Neuron (in vitro differentiated cells): ENCODE results near the gene XIRP2.

ENCODE experiments used
- H2AFZ ChIP-seq: one replicate; pipeline ENCODE4 v1.6.1; 2013; ENCODE audit warnings: low read depth, mild to moderate bottlenecking, inconsistent platforms, low read length, moderate library complexity
- H3K27me3 ChIP-seq: one replicate; pipeline ENCODE4 v1.6.1; 2013; ENCODE audit warnings: low read length; ENCODE audit not compliant: insufficient read depth
- H3K36me3 ChIP-seq: one replicate; pipeline ENCODE4 v1.6.1; 2013; ENCODE audit warnings: low read length; ENCODE audit not compliant: insufficient read depth
- H3K4me1 ChIP-seq: one replicate; pipeline ENCODE4 v1.6.1; 2013; ENCODE audit warnings: low read length; ENCODE audit not compliant: insufficient read depth
- H3K4me3 ChIP-seq: 2 replicates; pipeline ENCODE4 v1.5.1; 2013; ENCODE audit warnings: mild to moderate bottlenecking, low read length, moderate library complexity
- H3K9me3 ChIP-seq: one replicate; pipeline ENCODE4 v1.6.1; 2013; ENCODE audit warnings: low read length

The XIRP2 gene, protein sequence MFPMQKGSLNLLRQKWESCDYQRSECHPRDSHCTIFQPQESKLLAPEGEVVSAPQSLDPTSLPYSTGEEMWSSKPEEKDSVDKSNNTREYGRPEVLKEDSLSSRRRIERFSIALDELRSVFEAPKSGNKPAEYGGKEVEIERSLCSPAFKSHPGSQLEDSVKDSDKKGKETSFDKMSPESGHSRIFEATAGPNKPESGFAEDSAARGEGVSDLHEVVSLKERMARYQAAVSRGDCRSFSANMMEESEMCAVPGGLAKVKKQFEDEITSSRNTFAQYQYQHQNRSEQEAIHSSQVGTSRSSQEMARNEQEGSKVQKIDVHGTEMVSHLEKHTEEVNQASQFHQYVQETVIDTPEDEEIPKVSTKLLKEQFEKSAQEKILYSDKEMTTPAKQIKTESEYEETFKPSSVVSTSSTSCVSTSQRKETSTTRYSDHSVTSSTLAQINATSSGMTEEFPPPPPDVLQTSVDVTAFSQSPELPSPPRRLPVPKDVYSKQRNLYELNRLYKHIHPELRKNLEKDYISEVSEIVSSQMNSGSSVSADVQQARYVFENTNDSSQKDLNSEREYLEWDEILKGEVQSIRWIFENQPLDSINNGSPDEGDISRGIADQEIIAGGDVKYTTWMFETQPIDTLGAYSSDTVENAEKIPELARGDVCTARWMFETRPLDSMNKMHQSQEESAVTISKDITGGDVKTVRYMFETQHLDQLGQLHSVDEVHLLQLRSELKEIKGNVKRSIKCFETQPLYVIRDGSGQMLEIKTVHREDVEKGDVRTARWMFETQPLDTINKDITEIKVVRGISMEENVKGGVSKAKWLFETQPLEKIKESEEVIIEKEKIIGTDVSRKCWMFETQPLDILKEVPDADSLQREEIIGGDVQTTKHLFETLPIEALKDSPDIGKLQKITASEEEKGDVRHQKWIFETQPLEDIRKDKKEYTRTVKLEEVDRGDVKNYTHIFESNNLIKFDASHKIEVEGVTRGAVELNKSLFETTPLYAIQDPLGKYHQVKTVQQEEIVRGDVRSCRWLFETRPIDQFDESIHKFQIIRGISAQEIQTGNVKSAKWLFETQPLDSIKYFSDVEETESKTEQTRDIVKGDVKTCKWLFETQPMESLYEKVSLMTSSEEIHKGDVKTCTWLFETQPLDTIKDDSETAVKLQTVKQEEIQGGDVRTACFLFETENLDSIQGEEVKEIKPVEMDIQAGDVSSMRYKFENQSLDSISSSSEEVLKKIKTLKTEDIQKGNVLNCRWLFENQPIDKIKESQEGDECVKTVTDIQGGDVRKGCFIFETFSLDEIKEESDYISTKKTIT (N-terminal part only)

DNA sequence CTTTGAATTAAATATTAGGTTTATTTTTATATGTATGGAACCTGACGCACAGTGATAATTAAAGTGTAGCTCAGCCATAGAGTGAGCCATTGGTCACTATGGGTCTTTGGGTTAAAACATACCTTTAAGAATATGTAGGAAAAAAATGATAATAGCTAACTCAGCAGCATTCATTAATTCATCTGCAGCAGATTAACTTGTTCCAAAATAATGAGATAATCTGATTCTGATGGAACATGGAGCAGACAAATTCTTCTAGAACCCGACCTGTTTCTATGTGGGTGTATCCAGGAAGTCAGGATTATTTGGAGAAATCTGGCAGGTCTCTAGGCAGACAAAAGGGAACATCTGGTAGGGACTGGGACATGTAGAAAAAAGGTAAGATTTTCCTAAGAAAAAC lies at the start of gene XIRP2:
Gene XIRP2 (plus strand): TSS at position 301 of the 400 bp plus-strand sequence. CDS start 15,003 bp downstream, outside the sequence.
- Histone ChIP-seq H3K4me1 (peaks cover 15% of the 10 kb centered on the region), H2AFZ (peak within 1 kb of the TSS; percentile 24), H3K9me3 (no peaks in the 10 kb centered on the region), H3K36me3 (no peaks in the 10 kb centered on the region), H3K4me3 (no peak within 1 kb of the TSS), H3K27me3 (no peaks in the 10 kb centered on the region)

DNA sequence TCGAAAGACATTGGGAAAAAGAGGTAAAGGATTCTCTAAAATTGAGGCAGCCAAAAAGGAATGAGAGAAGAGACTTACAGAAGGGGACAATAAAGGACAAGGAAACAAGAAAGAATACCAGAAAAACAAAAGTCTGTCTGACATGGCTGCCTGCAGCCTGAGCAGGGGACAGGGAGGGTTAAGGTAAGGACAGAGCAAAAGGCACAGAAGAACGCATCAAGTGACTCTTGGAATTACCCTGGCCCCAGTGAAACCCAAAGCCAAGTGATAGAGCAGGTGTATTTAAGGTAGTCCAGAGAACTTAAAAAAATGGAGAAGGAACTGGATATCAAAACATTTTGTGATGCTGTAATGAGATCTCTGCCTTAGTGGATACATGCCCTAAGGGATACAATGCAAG lies 47.1 kb upstream of the XIRP2 start:
- H3K36me3 ChIP-seq, result no peaks in the 10 kb centered on the region
- no peaks in the 10 kb centered on the region for H3K27me3 ChIP-seq
- no peaks in the 10 kb centered on the region for H3K9me3 ChIP-seq
- peak overlapping the region; percentile 8 for H2AFZ ChIP-seq
- H3K4me3 ChIP-seq, result no peak overlapping the region
- peaks cover 19% of the 10 kb centered on the region for H3K4me1 ChIP-seq

DNA sequence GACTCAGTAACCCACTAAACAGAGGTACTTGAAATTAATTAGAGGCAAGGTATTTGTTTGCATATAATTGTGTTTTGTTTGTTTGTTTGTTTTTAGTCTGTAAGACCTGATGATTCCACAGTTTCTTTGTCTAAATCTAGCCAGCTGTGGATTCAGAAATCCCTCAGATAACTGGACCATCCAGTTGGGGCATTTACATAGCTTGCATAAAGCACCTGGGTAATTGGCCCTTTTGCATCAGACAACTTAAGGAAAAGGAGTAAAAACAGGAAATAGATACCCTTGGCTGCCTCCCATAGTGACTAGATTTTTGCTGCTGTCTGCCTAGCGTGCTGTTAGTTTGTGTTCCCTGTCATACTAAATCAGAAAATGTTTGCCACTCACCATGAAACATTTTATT lies 46.6 kb upstream of the XIRP2 start:
- Histone ChIP-seq H3K4me1 (peaks cover 19% of the 10 kb centered on the region), H3K36me3 (no peaks in the 10 kb centered on the region), H3K4me3 (no peak overlapping the region), H3K9me3 (no peaks in the 10 kb centered on the region), H2AFZ (peak overlapping the region; percentile 8), H3K27me3 (no peaks in the 10 kb centered on the region)

- Histone ChIP-seq H2AFZ (peak overlapping the region; percentile 57), H3K9me3 (no peaks in the 10 kb centered on the region), H3K4me3 (no peak overlapping the region), H3K36me3 (no peaks in the 10 kb centered on the region), H3K4me1 (peaks cover 19% of the 10 kb centered on the region), H3K27me3 (no peaks in the 10 kb centered on the region)
These were observed 44.2 kb upstream of the XIRP2 start for GRCh38 chr2:166844111-166844510.

DNA sequence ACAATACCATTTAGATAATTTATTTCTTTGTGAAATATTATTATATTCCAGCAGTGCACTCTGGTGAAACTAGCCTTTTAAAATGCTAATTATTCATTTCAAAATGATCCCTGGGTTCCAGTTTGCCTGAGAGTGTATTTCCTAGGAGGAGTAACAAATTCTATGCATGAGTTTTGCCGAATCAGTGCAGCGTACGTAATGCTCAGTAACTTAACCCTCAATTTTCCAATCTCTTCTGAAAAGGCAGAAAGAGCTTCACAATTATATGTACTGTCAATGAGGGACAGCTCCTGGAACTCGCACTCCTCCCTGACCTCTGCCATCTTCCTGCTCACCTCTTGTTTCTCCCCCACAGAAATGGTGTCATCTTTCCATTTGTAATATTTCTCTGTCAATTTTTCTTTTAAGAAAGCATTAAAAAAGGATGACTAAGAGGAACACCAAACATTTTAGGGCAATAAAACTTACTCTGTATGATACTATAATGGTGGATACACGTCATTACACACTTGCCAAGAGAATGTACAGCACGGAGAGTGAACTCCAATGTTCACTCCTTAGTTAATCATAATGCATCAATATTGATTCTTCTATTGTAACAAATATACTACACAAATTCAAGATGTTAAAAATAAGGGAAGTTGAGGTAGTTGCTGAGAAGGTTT lies 25.7 kb upstream of the XIRP2 start:
- Histone ChIP-seq H3K27me3 (no peaks in the 10 kb centered on the region), H3K4me1 (peaks cover 3% of the 10 kb centered on the region), H3K36me3 (no peaks in the 10 kb centered on the region), H3K4me3 (no peak overlapping the region), H2AFZ (no peak overlapping the region), H3K9me3 (no peaks in the 10 kb centered on the region)

- Histone ChIP-seq H3K4me1 (no peaks in the 10 kb centered on the region), H3K9me3 (no peaks in the 10 kb centered on the region), H3K36me3 (no peaks in the 10 kb centered on the region), H2AFZ (no peak overlapping the region), H3K4me3 (no peak overlapping the region), H3K27me3 (no peaks in the 10 kb centered on the region)
These were observed 20.3 kb upstream of the XIRP2 start for GRCh38 chr2:166867874-166868514.

- Histone ChIP-seq H2AFZ (no peak overlapping the region), H3K36me3 (no peaks in the 10 kb centered on the region), H3K4me3 (no peak overlapping the region), H3K27me3 (no peaks in the 10 kb centered on the region), H3K9me3 (no peaks in the 10 kb centered on the region), H3K4me1 (no peaks in the 10 kb centered on the region)
These were observed 17.9 kb upstream of the XIRP2 start for GRCh38 chr2:166870346-166870745.

- Histone ChIP-seq H3K9me3 (no peaks in the 10 kb centered on the region), H3K4me1 (no peaks in the 10 kb centered on the region), H3K4me3 (no peak overlapping the region), H3K36me3 (no peaks in the 10 kb centered on the region), H2AFZ (no peak overlapping the region), H3K27me3 (no peaks in the 10 kb centered on the region)
These were observed 7.1 kb upstream of the XIRP2 start for GRCh38 chr2:166881177-166881576.

DNA sequence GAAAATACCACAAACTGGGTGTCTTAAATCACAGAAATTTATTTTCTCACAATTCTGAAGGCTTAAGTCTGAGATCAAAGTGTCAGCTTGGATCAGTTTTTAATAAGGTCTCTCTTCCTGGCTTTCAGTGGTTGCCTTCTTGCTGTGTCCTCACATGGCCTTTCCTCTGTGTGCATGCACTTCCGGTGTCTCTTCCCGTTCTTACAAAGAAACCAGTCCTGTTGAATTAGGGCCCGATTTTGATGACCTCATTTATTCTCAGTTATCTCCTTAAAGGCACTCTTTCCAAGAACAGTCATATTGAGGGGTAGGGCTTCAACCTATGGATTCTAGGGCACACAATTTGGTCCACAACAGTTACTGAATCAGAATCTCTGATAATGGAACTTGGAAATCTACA lies 5.4 kb upstream of the XIRP2 start:
- H3K9me3 ChIP-seq, result no peaks in the 10 kb centered on the region
- no peaks in the 10 kb centered on the region for H3K4me1 ChIP-seq
- no peaks in the 10 kb centered on the region for H3K36me3 ChIP-seq
- H3K27me3 ChIP-seq, result no peaks in the 10 kb centered on the region
- H2AFZ ChIP-seq, result no peak overlapping the region
- H3K4me3 ChIP-seq, result no peak overlapping the region

DNA sequence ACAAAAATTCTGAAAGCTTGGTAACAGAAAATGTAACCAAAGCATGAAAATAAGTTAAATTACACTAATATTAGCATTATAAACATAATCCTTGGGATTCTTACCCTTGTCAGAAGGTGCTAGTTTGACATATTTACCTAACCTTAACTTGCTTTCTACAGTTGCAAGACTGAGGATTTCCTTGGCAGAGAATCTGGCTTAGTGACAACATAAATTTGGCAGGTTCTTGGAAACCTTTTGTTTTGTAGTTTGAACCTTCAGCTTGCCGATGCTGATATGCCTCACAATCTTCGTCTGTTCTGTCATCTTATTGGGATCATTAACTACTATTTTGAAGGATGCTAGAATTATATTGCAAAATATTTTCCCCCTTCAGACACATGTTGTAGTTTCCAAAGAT lies 3.4 kb downstream of the XIRP2 start:
- no peaks in the 10 kb centered on the region for H3K9me3 ChIP-seq
- H3K4me3 ChIP-seq, result no peak overlapping the region
- H3K27me3 ChIP-seq, result no peaks in the 10 kb centered on the region
- H2AFZ ChIP-seq, result no peak overlapping the region
- no peaks in the 10 kb centered on the region for H3K36me3 ChIP-seq
- peaks cover 15% of the 10 kb centered on the region for H3K4me1 ChIP-seq

DNA sequence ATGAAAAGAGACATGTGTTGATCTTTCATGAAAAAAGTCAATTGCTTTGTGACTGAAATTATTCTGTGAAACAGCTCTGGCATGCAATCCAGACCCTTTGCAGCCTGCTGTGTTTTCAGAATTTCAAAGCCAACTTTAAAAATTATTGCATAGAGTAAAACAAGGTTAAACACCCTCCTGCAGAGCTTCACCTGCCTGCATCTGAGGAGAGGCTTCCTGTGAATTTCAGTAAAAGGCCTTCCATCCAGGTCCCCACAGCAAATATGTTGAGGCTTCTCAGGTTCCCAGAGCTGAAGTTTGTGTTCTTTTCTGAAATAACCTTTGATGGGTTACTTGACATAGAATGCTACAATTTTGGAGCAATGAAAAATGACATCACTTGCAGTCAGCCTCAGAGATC lies 4.1 kb downstream of the XIRP2 start:
- no peak overlapping the region for H3K4me3 ChIP-seq
- no peak overlapping the region for H2AFZ ChIP-seq
- peaks cover 15% of the 10 kb centered on the region for H3K4me1 ChIP-seq
- no peaks in the 10 kb centered on the region for H3K9me3 ChIP-seq
- H3K27me3 ChIP-seq, result no peaks in the 10 kb centered on the region
- H3K36me3 ChIP-seq, result no peaks in the 10 kb centered on the region

DNA sequence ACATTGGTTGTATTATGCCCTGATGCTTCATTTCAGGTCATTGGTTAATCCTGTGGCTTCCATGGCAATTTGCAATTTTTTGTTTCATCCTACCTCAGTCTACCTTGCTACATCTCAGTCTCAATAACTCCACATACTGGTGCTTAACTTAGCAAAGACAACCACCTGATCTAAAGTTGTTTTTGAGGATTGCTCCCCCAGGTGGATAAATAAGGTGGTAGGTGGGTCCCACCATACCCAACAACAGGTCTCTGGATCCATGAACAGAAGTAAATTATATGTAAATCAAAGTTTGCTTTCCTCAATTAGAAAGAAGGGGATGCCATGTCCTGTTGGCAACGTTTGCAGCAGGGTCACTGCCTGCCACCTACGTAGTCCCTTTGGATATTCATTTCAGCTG lies 7.0 kb downstream of the XIRP2 start:
- no peak overlapping the region for H2AFZ ChIP-seq

More for the DNA sequence above, 7.0 kb downstream of the XIRP2 start:
- H3K27me3 ChIP-seq, result no peaks in the 10 kb centered on the region
- peaks cover 7% of the 10 kb centered on the region for H3K4me1 ChIP-seq
- H3K9me3 ChIP-seq, result no peaks in the 10 kb centered on the region
- no peak overlapping the region for H3K4me3 ChIP-seq
- H3K36me3 ChIP-seq, result no peaks in the 10 kb centered on the region
